GM12865 (cell line): ENCODE results near the gene DIP2C.

Experiments used
- DNase-seq: peaks from one replicate; pipeline ENCODE4 v3.0.0; 2010; ENCODE audit warnings: low read depth
- H3K4me3 ChIP-seq: 2 replicates; pipeline ENCODE4 v1.5.1; 2011; ENCODE audit warnings: mild to moderate bottlenecking, low read depth, low read length, control low read depth
- CTCF ChIP-seq: IDR thresholded peaks from 2 replicates; pipeline ENCODE4 v1.5.1; 2011; ENCODE audit warnings: low read length, control low read depth, low read depth, inconsistent platforms; ENCODE audit not compliant: insufficient read depth; ENCODE audit errors: missing control alignments

DIP2C gene

GRCh38 chr10:508726-509125, 180.7 kb downstream of the DIP2C start:
- DNase-seq, result no peak
- TF ChIP-seq CTCF, result no peak
- H3K4me3 ChIP-seq, result no peak overlapping the region

GRCh38 chr10:507908-508444, 181.5 kb downstream of the DIP2C start:
- TF ChIP-seq CTCF, result no peak
- H3K4me3 ChIP-seq, result no peak overlapping the region
- no peak for DNase-seq

- no peak for TF ChIP-seq CTCF
- H3K4me3 ChIP-seq, result no peak overlapping the region
- DNase-seq, result no peak
Observed at GRCh38 chr10:507355-507699, 182.1 kb downstream of the DIP2C start.

- no peak overlapping the region for H3K4me3 ChIP-seq
- TF ChIP-seq CTCF, result no peak
- DNase-seq, result no peak
Observed at GRCh38 chr10:506451-507354, 182.8 kb downstream of the DIP2C start.

- DNase-seq, result no peak
- TF ChIP-seq CTCF, result no peak
- H3K4me3 ChIP-seq, result no peak overlapping the region
Observed at GRCh38 chr10:505419-505818, 184.0 kb downstream of the DIP2C start.

- DNase-seq, result no peak
- TF ChIP-seq CTCF, result no peak
- H3K4me3 ChIP-seq, result no peak overlapping the region
Observed at GRCh38 chr10:504806-505205, 184.7 kb downstream of the DIP2C start.
